ENCODE measurements around the gene EPM2AIP1. TPM values are rescaled to one million over a fixed set of nuclear protein-coding genes. Genes with fewer than 3 reads are reported as not detected.

The EPM2AIP1 gene
- total RNA-seq, 1 experiment from 2014 or later: 11.4 TPM

DNA sequence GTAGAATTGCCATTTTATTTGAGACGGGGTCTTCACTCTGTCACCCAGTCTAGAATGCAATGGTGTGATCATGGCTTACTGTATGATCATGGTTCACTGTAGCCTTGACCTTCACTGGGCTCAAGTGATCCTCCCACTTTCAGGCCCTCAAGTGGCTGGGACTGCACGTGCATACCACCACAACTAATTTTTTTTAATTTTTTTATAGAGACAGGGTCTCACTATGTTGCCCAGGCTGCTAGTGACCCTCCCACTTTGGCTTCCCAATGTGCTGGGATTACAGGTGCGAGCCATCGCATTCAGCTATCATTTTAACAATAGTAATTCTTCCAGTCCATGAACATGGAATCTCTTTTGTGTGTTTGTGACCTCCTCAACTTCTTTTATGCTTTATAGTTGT lies 11.9 kb downstream of the EPM2AIP1 start:
- H2BK20ac ChIP-seq (ENCODE audit: low read depth, low read length, poor library complexity, severe bottlenecking): no peak overlapping the region
- Mint-ChIP-seq H3K27me3 (ENCODE audit: low read depth) (peaks cover 2% of the 10 kb centered on the region), H3K4me1 (no peaks in the 10 kb centered on the region), H3K9me3 (peaks cover 25 to 49% of the 10 kb centered on the region in 2 experiments), H3K27ac (no peak overlapping the region), H3K4me3 (no peak overlapping the region), H3K36me3 (ENCODE audit: insufficient read depth in 1 of 3, low read depth in 3 of 3) (peaks cover 36 to 79% (median 62%) of the 10 kb centered on the region in 3 experiments)
- H3K79me1 ChIP-seq (ENCODE audit: insufficient read depth, low read depth, low read length, poor library complexity, severe bottlenecking): no peaks in the 10 kb centered on the region
- no peak overlapping the region for H3K23ac ChIP-seq (ENCODE audit: insufficient read length, low read depth, low read length)
- H4K8ac ChIP-seq (replicated peaks; ENCODE audit: insufficient read length, low read depth, low read length): no peak overlapping the region
- H3K4me1 ChIP-seq (ENCODE audit: insufficient read depth, low read length): no peaks in the 10 kb centered on the region
- no peak overlapping the region for H2AK5ac ChIP-seq (ENCODE audit: insufficient read length, low read length)
- H3K18ac ChIP-seq (ENCODE audit: insufficient read length, low read depth, low read length): no peak overlapping the region
- TF ChIP-seq, protein P1, sequence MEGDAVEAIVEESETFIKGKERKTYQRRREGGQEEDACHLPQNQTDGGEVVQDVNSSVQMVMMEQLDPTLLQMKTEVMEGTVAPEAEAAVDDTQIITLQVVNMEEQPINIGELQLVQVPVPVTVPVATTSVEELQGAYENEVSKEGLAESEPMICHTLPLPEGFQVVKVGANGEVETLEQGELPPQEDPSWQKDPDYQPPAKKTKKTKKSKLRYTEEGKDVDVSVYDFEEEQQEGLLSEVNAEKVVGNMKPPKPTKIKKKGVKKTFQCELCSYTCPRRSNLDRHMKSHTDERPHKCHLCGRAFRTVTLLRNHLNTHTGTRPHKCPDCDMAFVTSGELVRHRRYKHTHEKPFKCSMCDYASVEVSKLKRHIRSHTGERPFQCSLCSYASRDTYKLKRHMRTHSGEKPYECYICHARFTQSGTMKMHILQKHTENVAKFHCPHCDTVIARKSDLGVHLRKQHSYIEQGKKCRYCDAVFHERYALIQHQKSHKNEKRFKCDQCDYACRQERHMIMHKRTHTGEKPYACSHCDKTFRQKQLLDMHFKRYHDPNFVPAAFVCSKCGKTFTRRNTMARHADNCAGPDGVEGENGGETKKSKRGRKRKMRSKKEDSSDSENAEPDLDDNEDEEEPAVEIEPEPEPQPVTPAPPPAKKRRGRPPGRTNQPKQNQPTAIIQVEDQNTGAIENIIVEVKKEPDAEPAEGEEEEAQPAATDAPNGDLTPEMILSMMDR (conservative IDR thresholded peaks at IDR 0.05): no peak
- no peaks in the 10 kb centered on the region for H3K79me2 ChIP-seq (ENCODE audit: insufficient read depth, low read length)
- no peaks in the 10 kb centered on the region for H3K27me3 ChIP-seq (ENCODE audit: insufficient read depth, low read length)
- peaks cover 3% of the 10 kb centered on the region for H4K20me1 ChIP-seq (ENCODE audit: control insufficient read depth, insufficient read depth, insufficient read length)
- H3K27ac ChIP-seq (ENCODE audit: insufficient read length, low read depth, low read length): no peak overlapping the region
- no peak overlapping the region for H2BK120ac ChIP-seq (ENCODE audit: low read depth, low read length, poor library complexity, severe bottlenecking)
- H2BK12ac ChIP-seq (ENCODE audit: insufficient read length, low read depth, low read length): no peak overlapping the region
- no peaks in the 10 kb centered on the region for H3K9me3 ChIP-seq (ENCODE audit: control insufficient read depth, low read depth, low read length)
- H3K4ac ChIP-seq (ENCODE audit: low read depth, low read length): no peak overlapping the region
- H4K5ac ChIP-seq (ENCODE audit: insufficient read length, low read depth, low read length): no peak overlapping the region
- H3K14ac ChIP-seq (ENCODE audit: insufficient read depth, low read length): no peak overlapping the region
- WGBS (ENCODE audit: extremely low coverage, insufficient read length, low lambda C conversion rate): no CpG with 5 or more reads among the region's 4 CpGs
- DNase-seq: no peak
- H3K23me2 ChIP-seq (ENCODE audit: insufficient read length, low read depth, low read length, poor library complexity, severe bottlenecking): no peaks in the 10 kb centered on the region
- H3T11ph ChIP-seq (ENCODE audit: low read length): no peak overlapping the region
- no peak overlapping the region for H2AFZ ChIP-seq (ENCODE audit: low read length)
- no peak overlapping the region for H2BK15ac ChIP-seq (ENCODE audit: low read depth, low read length)
- H3K4me2 ChIP-seq (ENCODE audit: insufficient read depth, insufficient read length, low read length): no peak overlapping the region
- H4K91ac ChIP-seq (ENCODE audit: insufficient read length, low read depth, low read length): no peak overlapping the region
- H3K9ac ChIP-seq (ENCODE audit: extremely low read depth, insufficient read length, low read length): no peak overlapping the region
- no peak overlapping the region for H3K56ac ChIP-seq (ENCODE audit: insufficient read length, low read depth, low read length)
- H2BK5ac ChIP-seq (ENCODE audit: insufficient read length, low read length): no peak overlapping the region
